ENCODE results near the gene VEGFC.

DNA sequence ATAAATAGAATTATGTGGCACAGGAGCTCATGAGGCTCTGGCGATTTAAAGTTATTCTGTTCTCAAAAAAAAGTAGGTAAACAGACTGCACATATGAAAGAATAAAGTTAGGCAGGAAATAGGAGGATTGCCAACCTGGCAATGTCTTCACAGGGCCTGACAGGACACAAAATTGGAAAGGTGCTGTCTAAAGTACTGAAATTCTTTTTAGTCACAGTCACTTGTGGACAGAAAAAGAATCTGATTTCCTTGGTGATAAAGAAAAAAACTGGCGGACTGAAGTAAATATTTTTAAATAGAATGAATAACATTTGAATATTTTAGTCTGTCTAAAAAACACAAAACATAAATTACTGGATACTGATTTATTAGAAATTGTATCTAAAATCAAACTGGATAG is 124.4 kb downstream of the VEGFC start:
- TF ChIP-seq, protein P1, sequence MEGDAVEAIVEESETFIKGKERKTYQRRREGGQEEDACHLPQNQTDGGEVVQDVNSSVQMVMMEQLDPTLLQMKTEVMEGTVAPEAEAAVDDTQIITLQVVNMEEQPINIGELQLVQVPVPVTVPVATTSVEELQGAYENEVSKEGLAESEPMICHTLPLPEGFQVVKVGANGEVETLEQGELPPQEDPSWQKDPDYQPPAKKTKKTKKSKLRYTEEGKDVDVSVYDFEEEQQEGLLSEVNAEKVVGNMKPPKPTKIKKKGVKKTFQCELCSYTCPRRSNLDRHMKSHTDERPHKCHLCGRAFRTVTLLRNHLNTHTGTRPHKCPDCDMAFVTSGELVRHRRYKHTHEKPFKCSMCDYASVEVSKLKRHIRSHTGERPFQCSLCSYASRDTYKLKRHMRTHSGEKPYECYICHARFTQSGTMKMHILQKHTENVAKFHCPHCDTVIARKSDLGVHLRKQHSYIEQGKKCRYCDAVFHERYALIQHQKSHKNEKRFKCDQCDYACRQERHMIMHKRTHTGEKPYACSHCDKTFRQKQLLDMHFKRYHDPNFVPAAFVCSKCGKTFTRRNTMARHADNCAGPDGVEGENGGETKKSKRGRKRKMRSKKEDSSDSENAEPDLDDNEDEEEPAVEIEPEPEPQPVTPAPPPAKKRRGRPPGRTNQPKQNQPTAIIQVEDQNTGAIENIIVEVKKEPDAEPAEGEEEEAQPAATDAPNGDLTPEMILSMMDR (IDR thresholded peaks at IDR 0.05) = no peak
- TF ChIP-seq EZH2 (IDR thresholded peaks at IDR 0.05; ENCODE audit: borderline replicate concordance, insufficient read depth, low read depth, low read length, poor library complexity, severe bottlenecking) = no peak

Measured in B cell (primary cell).